RWPE1 (cell line): ENCODE data around the gene C19orf12.

Experiments used
- CTCF ChIA-PET: fragments of 350-600 bp; sonication (Branson Sonifier 250); formaldehyde crosslinking; extraction: SDS; loops from one replicate; lab custom pipeline; 2021; lab: Yijun Ruan, JAX
- POLR2A ChIA-PET: fragments of 400-600 bp; formaldehyde crosslinking; extraction: SDS; loops from one replicate; lab custom pipeline; 2020; ENCODE audit warnings: antibody characterized with exemption; ENCODE audit not compliant: low non-redundant PET; lab: Yijun Ruan, JAX
- DNase-seq: peaks from one replicate; pipeline ENCODE4 v3.0.0; 2012; ENCODE audit warnings: low spot score
- H3K27ac ChIP-seq: fragments of 450-650 bp; 2 replicates; pipeline ENCODE4 v1.5.1; 2017
- TF ChIP-seq, protein P1 (sequence below): fragments of 450-650 bp; conservative IDR thresholded peaks from 2 replicates; pipeline ENCODE4 v1.5.1; 2017; ENCODE audit warnings: low read depth, mild to moderate bottlenecking

The C19orf12 gene

DNA sequence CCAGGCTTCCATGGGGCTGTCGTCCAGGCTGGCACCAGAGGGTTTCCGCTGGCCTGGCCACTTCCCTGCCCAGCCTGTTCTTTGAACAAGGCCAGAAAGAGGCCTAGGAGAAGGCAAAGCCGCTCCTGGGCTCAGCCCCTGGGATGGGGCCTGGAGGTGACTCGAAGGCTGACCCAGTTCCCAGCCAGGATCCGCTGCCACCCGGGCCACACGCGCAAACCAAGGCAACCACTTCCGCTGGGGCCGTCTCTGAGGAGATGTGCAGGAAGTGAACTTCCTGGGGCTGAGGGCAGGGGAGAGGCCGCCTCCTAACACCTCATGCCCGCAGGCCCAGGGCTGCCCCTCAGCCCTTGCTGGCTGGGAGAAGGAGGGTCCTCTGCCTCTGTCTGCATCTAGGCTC, 34.6 kb downstream of the C19orf12 start:
- H3K27ac ChIP-seq = no peak overlapping the region
- CTCF ChIA-PET = no interaction called here
- TF ChIP-seq, protein P1, sequence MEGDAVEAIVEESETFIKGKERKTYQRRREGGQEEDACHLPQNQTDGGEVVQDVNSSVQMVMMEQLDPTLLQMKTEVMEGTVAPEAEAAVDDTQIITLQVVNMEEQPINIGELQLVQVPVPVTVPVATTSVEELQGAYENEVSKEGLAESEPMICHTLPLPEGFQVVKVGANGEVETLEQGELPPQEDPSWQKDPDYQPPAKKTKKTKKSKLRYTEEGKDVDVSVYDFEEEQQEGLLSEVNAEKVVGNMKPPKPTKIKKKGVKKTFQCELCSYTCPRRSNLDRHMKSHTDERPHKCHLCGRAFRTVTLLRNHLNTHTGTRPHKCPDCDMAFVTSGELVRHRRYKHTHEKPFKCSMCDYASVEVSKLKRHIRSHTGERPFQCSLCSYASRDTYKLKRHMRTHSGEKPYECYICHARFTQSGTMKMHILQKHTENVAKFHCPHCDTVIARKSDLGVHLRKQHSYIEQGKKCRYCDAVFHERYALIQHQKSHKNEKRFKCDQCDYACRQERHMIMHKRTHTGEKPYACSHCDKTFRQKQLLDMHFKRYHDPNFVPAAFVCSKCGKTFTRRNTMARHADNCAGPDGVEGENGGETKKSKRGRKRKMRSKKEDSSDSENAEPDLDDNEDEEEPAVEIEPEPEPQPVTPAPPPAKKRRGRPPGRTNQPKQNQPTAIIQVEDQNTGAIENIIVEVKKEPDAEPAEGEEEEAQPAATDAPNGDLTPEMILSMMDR = no peak
- POLR2A ChIA-PET = no interaction called here
- DNase-seq = no peak

DNA sequence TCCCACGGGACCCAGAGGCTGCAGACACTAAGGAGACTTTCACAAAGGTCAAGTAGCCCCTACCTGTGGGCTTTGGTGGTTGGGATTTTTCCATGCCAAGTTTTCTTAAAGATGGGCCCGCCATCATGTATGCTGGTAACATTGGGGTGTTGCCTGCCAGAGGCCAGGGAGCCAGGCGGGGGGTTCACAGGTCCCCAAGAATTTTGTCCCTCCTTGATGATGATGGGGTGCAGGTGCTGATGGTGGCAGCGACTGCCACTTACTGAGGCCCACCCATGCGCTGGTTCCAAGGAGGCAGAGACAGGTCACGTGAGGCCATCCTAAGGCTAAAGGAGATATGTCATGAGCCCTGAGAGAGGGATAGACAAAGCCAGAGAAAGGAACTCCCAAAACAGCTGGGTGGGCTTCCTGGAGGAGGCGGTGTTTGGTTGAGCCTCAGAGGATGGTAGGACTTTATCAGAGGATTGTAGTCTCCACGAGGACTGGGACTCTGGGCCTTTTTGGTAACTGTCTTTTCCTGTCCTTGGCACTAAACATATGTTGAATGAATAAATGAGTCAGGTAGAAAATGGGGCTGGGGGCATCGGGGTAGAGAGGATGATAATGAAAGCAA, 35.4 kb downstream of the C19orf12 start:
- CTCF ChIA-PET = no interaction called here
- H3K27ac ChIP-seq = no peak overlapping the region
- no peak for DNase-seq
- TF ChIP-seq, protein P1 = no peak
- POLR2A ChIA-PET = interaction anchor here (1.3 kb wide), 1 partner anchor 13 kb away, joined by 3 read pairs; no protein-coding TSS in a partner anchor

DNA sequence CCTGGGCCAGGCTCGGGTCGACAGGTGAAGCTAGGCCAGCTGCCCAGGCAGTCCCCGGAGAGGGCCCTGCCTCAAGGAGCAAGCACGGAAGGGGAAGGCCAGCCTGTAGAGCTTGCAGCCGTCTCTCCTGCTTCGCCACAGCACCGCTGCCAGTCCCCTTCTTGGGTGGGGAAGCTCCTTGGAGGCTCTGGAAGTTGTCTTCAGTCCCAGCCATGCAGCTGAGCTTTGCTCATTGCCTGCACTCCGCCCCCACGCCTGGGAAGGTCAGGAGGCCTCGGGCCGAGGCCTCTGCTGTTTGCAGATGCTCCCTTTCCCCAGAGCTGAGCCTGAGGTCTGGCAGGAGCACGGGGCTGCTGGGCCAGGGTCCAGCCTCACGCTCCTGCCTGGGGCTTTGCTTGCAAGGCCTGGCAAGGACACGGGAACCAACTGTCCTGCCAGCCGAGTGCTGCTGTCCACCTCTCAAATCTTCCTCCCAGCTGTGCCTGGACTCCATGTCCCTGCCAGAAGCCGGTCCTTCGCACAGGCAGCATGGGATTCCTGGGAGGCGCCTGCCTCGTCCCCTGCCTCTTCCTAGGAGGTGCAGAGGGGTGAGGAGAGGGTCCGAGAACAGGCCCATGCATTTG, 36.5 kb downstream of the C19orf12 start:
- H3K27ac ChIP-seq = no peak overlapping the region
- DNase-seq = no peak
- ChIA-PET POLR2A (interaction anchor here (1.3 kb wide), 1 partner anchor 12 kb away, joined by 3 read pairs; no protein-coding TSS in a partner anchor), CTCF (interaction anchor here (0.8 to 1.4 kb wide), 3 partner anchors 10 to 68 kb away, joined by 3 to 5 read pairs (median 4); partner anchors contain the start of gene PLEKHF1)
- TF ChIP-seq, protein P1 = no peak

DNA sequence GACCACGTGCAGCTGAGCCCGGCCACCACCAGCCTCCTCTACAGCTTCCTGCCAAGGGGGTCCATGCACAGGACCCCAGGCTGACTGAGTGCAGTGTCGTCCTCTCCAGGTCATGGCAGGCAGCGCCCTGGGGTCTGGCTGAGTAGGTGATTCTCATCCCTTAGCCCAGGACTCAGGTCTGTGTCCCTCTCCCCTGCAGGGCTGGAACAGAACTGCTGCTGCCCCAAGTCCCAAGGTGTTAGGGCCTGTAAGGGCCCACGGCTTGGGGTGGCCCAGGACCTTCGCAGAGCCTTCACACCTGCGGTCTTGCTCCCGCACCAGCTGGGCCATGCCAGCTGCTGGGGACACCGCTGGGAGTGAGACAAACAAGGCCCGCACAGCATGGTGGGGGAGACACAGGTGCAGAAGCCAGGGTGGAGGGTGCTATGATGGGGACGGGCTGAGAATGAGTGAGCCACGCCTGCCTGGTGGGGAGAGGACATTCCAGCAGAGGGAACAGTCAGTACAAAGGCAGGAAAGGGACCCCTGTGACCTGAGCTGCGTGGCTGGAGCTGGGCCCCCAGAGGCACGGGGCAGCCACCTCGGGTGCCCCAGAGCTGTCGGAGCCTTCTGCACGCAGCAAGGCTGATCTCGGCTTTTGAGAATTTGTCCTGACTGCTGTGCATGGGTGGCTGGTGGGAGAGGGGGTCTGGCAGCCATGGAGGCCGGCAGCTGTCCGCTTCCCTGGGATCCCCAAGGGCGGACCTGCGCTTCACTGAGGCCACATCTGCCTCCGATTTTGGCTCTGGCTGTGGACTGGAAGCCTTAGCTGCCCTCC, 37.9 kb downstream of the C19orf12 start:
- TF ChIP-seq, protein P1 = no peak

DNA sequence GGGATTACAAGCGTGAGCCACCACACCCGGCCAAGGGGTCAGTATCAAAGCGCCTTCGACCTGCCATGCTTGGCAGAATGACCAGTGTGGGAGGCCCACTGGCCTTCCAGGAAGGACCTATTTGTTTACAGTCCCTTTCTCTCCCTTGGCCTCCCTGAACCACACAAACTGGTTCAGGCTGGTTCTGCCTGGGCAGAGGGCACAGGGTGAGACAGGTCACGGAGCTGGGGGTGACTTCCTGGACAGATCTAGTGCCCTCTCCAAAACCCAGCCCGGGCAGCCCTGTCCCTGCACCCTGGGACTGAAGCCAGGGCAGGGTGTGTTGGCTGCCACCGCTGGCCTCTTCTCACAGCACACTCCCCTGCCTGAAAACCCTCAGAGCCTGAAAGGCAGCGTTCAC, 38.5 kb downstream of the C19orf12 start:
- H3K27ac ChIP-seq = peak overlapping the region; percentile 15; the same call in 1 of the 2 replicates
- CTCF ChIA-PET = interaction anchor here (1.2 kb wide), 1 partner anchor 11 kb away, joined by 5 read pairs; the partner anchor contains the start of gene PLEKHF1
- POLR2A ChIA-PET = no interaction called here
- DNase-seq = no peak
- TF ChIP-seq, protein P1 = no peak

More for the DNA sequence above, 37.9 kb downstream of the C19orf12 start:
- peak overlapping the region; percentile 15; the same call in 1 of the 2 replicates for H3K27ac ChIP-seq
- ChIA-PET POLR2A (no interaction called here), CTCF (interaction anchor here (1.1 to 1.4 kb wide), 2 partner anchors 9 to 67 kb away, joined by 4 to 5 read pairs; no protein-coding TSS in a partner anchor)
- DNase-seq = no peak

DNA sequence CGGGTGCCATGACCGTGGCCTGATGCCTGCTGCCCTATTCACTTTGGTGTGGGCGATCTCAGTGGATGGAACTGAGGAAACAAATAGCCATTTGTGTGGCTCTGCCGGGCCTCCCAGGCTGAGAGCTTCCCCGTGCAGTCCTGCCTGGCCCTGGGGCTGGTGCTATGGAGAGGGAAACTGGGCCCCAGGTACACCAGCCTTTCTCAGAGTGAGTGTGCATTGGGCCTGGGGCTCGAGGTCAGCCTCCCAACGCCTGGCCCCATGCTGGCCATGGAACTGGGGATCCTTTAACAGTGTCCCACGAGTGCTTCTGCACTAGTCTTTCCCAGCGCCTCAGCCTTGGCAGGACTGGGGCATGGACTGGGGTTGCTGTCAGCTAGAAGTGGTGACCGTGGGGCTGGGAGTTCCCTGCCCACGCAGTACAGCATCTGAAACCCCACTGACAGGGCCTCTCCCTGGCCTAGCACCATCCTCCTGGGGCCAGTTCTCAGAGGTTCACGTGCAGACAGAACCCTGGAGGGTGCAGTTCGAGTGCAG, 39.3 kb downstream of the C19orf12 start:
- TF ChIP-seq, protein P1 = no peak
- ChIA-PET POLR2A (no interaction called here), CTCF (interaction anchor here (1.2 kb wide), 1 partner anchor 10 kb away, joined by 5 read pairs; the partner anchor contains the start of gene PLEKHF1)
- no peak for DNase-seq
- no peak overlapping the region for H3K27ac ChIP-seq
